CMK (cell line): ENCODE data around the gene AREG.
"Not testable (repeated sequence)": the region's sequence is repeated elsewhere in the genome, so short reads cannot be mapped to it uniquely, and the experiment has no call there.

Experiments
- DNase-seq: peaks from one replicate; pipeline ENCODE4 v3.0.0-alpha.2; 2010; ENCODE audit warnings: low read depth

Gene AREG

GRCh38 chr4:74444891-74445642, at the start of gene AREG:
Gene AREG (plus strand): TSS chr4:74445136. CDS start chr4:74445346, 210 bp downstream.
- peak; percentile 26 for DNase-seq

- DNase-seq = no peak
Observed at GRCh38 chr4:74395633-74396032, 49.3 kb upstream of the AREG start.

GRCh38 chr4:74397748-74398426, 47.0 kb upstream of the AREG start:
- no peak for DNase-seq

GRCh38 chr4:74398894-74399589, 45.9 kb upstream of the AREG start:
- DNase-seq = not testable (repeated sequence)

GRCh38 chr4:74400395-74400794, 44.5 kb upstream of the AREG start:
- DNase-seq = no peak

GRCh38 chr4:74402692-74403456, 42.1 kb upstream of the AREG start:
- no peak for DNase-seq

- no peak for DNase-seq
Observed at GRCh38 chr4:74407891-74408290, 37.0 kb upstream of the AREG start.

GRCh38 chr4:74408639-74409038, 36.3 kb upstream of the AREG start:
- DNase-seq = no peak

- no peak for DNase-seq
Observed at GRCh38 chr4:74410272-74410671, 34.7 kb upstream of the AREG start.

GRCh38 chr4:74412225-74412624, 32.7 kb upstream of the AREG start:
- DNase-seq = no peak

GRCh38 chr4:74413265-74413664, 31.7 kb upstream of the AREG start:
- DNase-seq = no peak

- no peak for DNase-seq
Observed at GRCh38 chr4:74414149-74414809, 30.7 kb upstream of the AREG start.

GRCh38 chr4:74415602-74416300, 29.2 kb upstream of the AREG start:
- DNase-seq = no peak

- DNase-seq = no peak
Observed at GRCh38 chr4:74418063-74418670, 26.8 kb upstream of the AREG start.

GRCh38 chr4:74420863-74421262, 24.1 kb upstream of the AREG start:
- DNase-seq = no peak

- no peak for DNase-seq
Observed at GRCh38 chr4:74423104-74423503, 21.8 kb upstream of the AREG start.

- DNase-seq = no peak
Observed at GRCh38 chr4:74424111-74424510, 20.8 kb upstream of the AREG start.

- no peak for DNase-seq
Observed at GRCh38 chr4:74426101-74426500, 18.8 kb upstream of the AREG start.

- DNase-seq = no peak
Observed at GRCh38 chr4:74428276-74428675, 16.7 kb upstream of the AREG start.

GRCh38 chr4:74431113-74431826, 13.7 kb upstream of the AREG start:
- no peak for DNase-seq
